Esophagus (tissue), 2 donors: ENCODE data around the gene EML4. TPM values are rescaled to one million over a fixed set of nuclear protein-coding genes. Genes with fewer than 3 reads are reported as not detected.
"Not testable (repeated sequence)": the region's sequence is repeated elsewhere in the genome, so short reads cannot be mapped to it uniquely, and the experiment has no call there.

ENCODE experiments used
- H3K27ac ChIP-seq, 2 donors: one replicate each; pipeline ENCODE4 v1.5.1; 2013; ENCODE audit warnings: low read depth in 2 of 2, mild to moderate bottlenecking in 2 of 2, inconsistent platforms in 1 of 2, low read length in 1 of 2, moderate library complexity in 1 of 2
- H3K27me3 ChIP-seq, 2 donors: one replicate each; pipeline ENCODE4 v1.6.1; 2013; ENCODE audit warnings: low read length in 2 of 2, control low read depth in 1 of 2, mild to moderate bottlenecking in 1 of 2; ENCODE audit not compliant: insufficient read depth in 2 of 2, control insufficient read depth in 1 of 2
- H3K36me3 ChIP-seq, 2 donors: one replicate each; pipeline ENCODE4 v1.6.1; 2013; ENCODE audit warnings: low read length in 1 of 2; ENCODE audit not compliant: control insufficient read depth in 2 of 2, insufficient read depth in 2 of 2
- H3K4me1 ChIP-seq, 2 donors: one replicate each; pipeline ENCODE4 v1.6.1; 2013; ENCODE audit warnings: low read length in 1 of 2; ENCODE audit not compliant: control insufficient read depth in 2 of 2, insufficient read depth in 2 of 2
- H3K4me3 ChIP-seq, 2 donors: one replicate each; pipeline ENCODE4 v1.5.1; 2013; ENCODE audit warnings: low read length in 2 of 2, mild to moderate bottlenecking in 2 of 2, low read depth in 1 of 2, moderate library complexity in 1 of 2
- H3K9me3 ChIP-seq, 2 donors: one replicate each; pipeline ENCODE4 v1.6.1; 2013; ENCODE audit warnings: mild to moderate bottlenecking in 2 of 2, low read depth in 1 of 2, low read length in 1 of 2, moderate library complexity in 1 of 2; ENCODE audit not compliant: control insufficient read depth in 2 of 2, insufficient read depth in 1 of 2
- WGBS, 2 donors: extraction: QIAGEN DNeasy Blood & Tissue Kit; methylation state at CpG; one replicate each; pipeline ENCODE4 v1.1.7; 2013; 5-methylcytosine and 5-hydroxymethylcytosine counted together
- polyA plus RNA-seq, 2 donors: library from polyadenylated mRNA; stranded (reverse); fragments of 200-250 nt; gene quantifications; one replicate each; pipeline ENCODE4 v1.2.3, GENCODE V29; 2013
- donor health status: healthy with polysubstance abuse.
- donor health status: Bipolar disorder and iron deficiency.

Gene EML4
- polyA plus RNA-seq, 2 donors: 8.7 to 9.6 TPM

GRCh38 chr2:42342061-42342794, 173.1 kb downstream of the EML4 start:
- Histone ChIP-seq H3K9me3 (no peaks in the 10 kb centered on the region), H3K36me3 (peaks cover 9 to 19% of the 10 kb centered on the region in 2 donors), H3K27ac (no peak overlapping the region), H3K4me3 (no peak overlapping the region), H3K27me3 (no peaks in the 10 kb centered on the region), H3K4me1 (peaks cover 8 to 16% of the 10 kb centered on the region in 2 donors)
- 58 to 65% methylated on average over 8 of the region's 8 CpGs for WGBS, 2 donors

DNA sequence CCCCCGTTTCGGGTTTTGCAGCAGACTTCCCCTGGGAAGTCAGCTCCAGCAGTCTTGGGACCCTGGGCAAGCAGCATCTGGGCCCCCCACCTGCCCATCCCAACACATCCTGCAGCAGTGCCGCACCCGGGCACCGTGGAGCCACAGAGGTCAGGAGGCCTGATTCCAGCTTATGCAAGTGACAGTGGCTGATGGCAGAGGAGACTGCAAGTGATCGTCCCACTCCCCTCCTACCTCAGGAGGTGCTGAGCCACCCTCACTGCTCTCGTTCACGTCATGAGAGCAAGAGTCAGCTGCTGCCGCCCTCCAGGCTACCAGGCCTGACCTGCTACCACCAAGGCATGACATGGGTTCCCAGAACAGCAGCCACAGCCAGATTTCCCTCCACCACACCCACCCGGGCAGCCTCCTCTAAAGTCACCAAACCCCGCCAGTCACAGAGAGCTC, 173.7 kb downstream of the EML4 start:
- peaks cover 8 to 16% of the 10 kb centered on the region in 2 donors for H3K4me1 ChIP-seq
- 81 to 88% methylated on average over 11 of the region's 11 CpGs for WGBS, 2 donors
- H3K9me3 ChIP-seq: no peaks in the 10 kb centered on the region
- H3K36me3 ChIP-seq: peaks cover 9 to 19% of the 10 kb centered on the region in 2 donors
- no peaks in the 10 kb centered on the region for H3K27me3 ChIP-seq
- no peak overlapping the region for H3K4me3 ChIP-seq
- H3K27ac ChIP-seq: peak overlapping the region in 1 of 2 donors; percentile 15

GRCh38 chr2:42345986-42346385, 176.8 kb downstream of the EML4 start:
- no peaks in the 10 kb centered on the region for H3K9me3 ChIP-seq
- peaks cover 5 to 16% of the 10 kb centered on the region in 2 donors for H3K4me1 ChIP-seq
- H3K36me3 ChIP-seq: peaks cover 4 to 12% of the 10 kb centered on the region in 2 donors
- no peaks in the 10 kb centered on the region for H3K27me3 ChIP-seq
- H3K27ac ChIP-seq: no peak overlapping the region
- 93 to 95% methylated on average over 4 of the region's 4 CpGs for whole genome bisulfite sequencing, 2 donors
- H3K4me3 ChIP-seq: no peak overlapping the region

DNA sequence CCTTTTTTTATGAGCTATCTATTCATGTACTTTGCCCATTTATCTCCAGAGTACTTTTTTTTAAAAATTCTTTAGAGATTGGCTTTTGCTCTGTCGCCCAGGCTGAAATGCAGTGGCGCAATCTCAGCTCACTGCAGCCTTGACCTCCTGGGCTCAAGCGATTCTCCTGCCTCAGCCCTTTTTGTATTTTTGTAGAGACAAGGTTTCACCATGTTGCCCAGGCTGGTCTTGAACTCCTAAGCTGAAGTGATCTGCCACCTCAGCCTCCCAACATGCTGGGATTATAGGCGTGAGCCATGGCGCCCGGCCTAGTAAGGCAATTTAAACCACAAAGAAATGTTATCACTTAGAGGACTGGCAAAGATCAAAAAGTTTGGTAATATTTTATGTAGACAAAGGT, 177.7 kb downstream of the EML4 start:
- 96 to 98% methylated on average over 6 of the region's 6 CpGs for WGBS, 2 donors
- not testable (repeated sequence) for H3K27ac ChIP-seq, H3K9me3 ChIP-seq, H3K27me3 ChIP-seq, H3K4me3 ChIP-seq
- peaks cover 4 to 11% of the 10 kb centered on the region in 2 donors for H3K36me3 ChIP-seq
- H3K4me1 ChIP-seq: peaks cover 5 to 13% of the 10 kb centered on the region in 2 donors

GRCh38 chr2:42347518-42347917, 178.4 kb downstream of the EML4 start:
- H3K36me3 ChIP-seq: peaks cover 4 to 11% of the 10 kb centered on the region in 2 donors
- not testable (repeated sequence) for H3K27ac ChIP-seq
- WGBS, 2 donors: 98% methylated on average over 12 of the region's 12 CpGs

GRCh38 chr2:42348113-42348805, 179.1 kb downstream of the EML4 start:
- 88 to 95% methylated on average over 8 of the region's 8 CpGs for WGBS, 2 donors
- peaks cover 4 to 7% of the 10 kb centered on the region in 2 donors for H3K36me3 ChIP-seq

More at GRCh38 chr2:42347518-42347917, 178.4 kb downstream of the EML4 start:
- not testable (repeated sequence) for H3K4me3 ChIP-seq, H3K9me3 ChIP-seq, H3K27me3 ChIP-seq, H3K4me1 ChIP-seq

DNA sequence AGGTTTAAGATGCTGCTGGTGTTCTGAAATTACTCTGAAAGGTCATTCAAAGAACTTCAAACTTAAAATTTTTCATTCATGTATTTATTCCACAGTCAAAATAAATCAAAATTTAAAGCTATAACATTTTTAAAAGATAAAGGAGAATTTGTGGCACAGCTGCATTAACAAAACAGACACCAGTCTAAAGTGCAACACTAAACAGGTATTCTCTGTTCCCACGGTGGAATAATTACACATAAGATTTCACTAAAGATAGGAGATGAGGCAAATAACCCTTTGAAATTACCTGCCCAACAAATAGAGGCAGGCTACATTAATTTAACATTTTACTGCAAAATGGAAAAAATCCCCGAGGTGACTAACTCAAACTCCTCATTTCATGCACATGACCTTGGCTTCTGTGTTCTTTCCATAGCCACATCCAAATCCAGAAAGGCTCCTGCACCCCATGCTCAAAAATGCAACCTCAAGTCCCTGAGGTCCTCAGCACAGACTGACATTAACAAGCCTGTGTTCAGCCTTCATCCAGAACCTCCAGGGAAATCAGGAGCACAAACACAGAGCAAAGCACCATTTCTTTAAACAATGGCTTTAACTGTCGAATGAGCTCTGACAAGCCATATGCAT, 181.4 kb downstream of the EML4 start:
- WGBS, 2 donors: 74 to 81% methylated on average over 3 of the region's 3 CpGs
- Histone ChIP-seq H3K36me3 (peaks cover 4 to 5% of the 10 kb centered on the region in 2 donors), H3K27me3 (no peaks in the 10 kb centered on the region), H3K27ac (no peak overlapping the region), H3K4me3 (no peak overlapping the region), H3K9me3 (no peaks in the 10 kb centered on the region), H3K4me1 (no peaks in the 10 kb centered on the region)

More at GRCh38 chr2:42348113-42348805, 179.1 kb downstream of the EML4 start:
- H3K27ac ChIP-seq: no peak overlapping the region
- H3K9me3 ChIP-seq: no peaks in the 10 kb centered on the region
- no peak overlapping the region for H3K4me3 ChIP-seq
- no peaks in the 10 kb centered on the region for H3K27me3 ChIP-seq
- no peaks in the 10 kb centered on the region for H3K4me1 ChIP-seq

- 93 to 96% methylated on average over 5 of the region's 5 CpGs for WGBS, 2 donors
- H3K27ac ChIP-seq: no peak overlapping the region
- peaks cover 0 to 2% of the 10 kb centered on the region in 2 donors for H3K36me3 ChIP-seq
- H3K9me3 ChIP-seq: no peaks in the 10 kb centered on the region
- no peak overlapping the region for H3K4me3 ChIP-seq
- H3K27me3 ChIP-seq: no peaks in the 10 kb centered on the region
- H3K4me1 ChIP-seq: no peaks in the 10 kb centered on the region
Measured at GRCh38 chr2:42351864-42352263, 182.7 kb downstream of the EML4 start.

DNA sequence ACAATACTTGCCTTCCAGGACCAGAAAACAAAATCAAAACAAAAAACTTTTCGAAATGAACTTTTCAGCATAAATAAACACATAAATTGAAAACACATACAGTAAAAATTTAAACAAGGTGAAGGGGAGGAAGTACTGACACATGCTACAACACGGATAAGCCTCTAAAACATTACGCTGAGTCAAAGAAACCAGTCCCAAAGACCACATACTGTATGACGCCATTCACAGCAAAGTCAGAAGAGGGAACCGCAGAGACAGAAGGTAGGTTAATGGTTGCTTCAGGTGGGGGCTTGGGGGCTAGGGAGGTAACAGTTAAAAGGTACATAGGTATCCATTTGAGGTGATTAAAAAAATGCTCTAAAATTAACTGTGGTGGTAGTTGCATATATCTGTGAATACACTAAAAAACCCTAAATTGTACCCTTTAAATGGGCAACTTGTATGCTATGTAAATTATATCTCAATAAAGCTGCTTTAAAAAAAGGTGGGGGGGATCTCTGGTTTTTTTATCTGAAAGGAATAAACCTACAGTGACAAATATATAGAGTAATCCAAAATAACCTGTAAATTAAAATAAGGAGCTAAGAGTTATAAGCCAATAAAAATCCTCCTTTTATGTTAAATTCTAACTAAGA, 184.8 kb downstream of the EML4 start:
- Histone ChIP-seq H3K27me3 (no peaks in the 10 kb centered on the region), H3K36me3 (peaks cover 0 to 2% of the 10 kb centered on the region in 2 donors), H3K4me3 (no peak overlapping the region), H3K27ac (no peak overlapping the region), H3K4me1 (peaks cover 0 to 2% of the 10 kb centered on the region in 2 donors), H3K9me3 (no peaks in the 10 kb centered on the region)
- WGBS, 2 donors: 82 to 88% methylated on average over 5 of the region's 5 CpGs
